ENCODE results near the gene GNG12.

GRCh38 chr1:67696708-67697107 lies 136.6 kb downstream of the GNG12 start:
- TF ChIP-seq CTCF (IDR thresholded peaks at IDR 0.05) (no peak), POLR2A (IDR thresholded peaks at IDR 0.05) (no peak)

Data from stomach (tissue), 4 donors.